A549 (cell line): ENCODE data around the gene TENT5A. TPM values are rescaled to one million over a fixed set of nuclear protein-coding genes. Genes with fewer than 3 reads are reported as not detected.

Source experiments
- ATAC-seq, 2 experiments: fragments of 200-7000 bp in 1 of 2; fragments of >200 bp in 1 of 2; cut with Nextera tagmentation in 1 of 2; cut with Tn5 transposase in 1 of 2; 3 replicates each; pipeline versions ENCODE4 v1.8.0 to v1.9.1; 2018 to 2020; ENCODE audit warnings: mild to moderate bottlenecking in 1 of 2, moderate library complexity in 1 of 2
- CTCF ChIA-PET: fragments of 300-600 bp; sonication (Branson Sonifier 250); formaldehyde crosslinking; extraction: SDS; loops from one replicate; lab custom pipeline; 2021; ENCODE audit warnings: antibody characterized with exemption, inconsistent platforms; lab: Yijun Ruan, JAX
- POLR2A ChIA-PET: fragments of 350-600 bp; formaldehyde crosslinking; extraction: SDS; loops from one replicate; lab custom pipeline; 2021; ENCODE audit warnings: antibody characterized with exemption, inconsistent platforms; lab: Yijun Ruan, JAX
- DNase-seq, 2 experiments: peaks; one replicate each; pipeline versions ENCODE4 v3.0.0 to v3.0.0-alpha.2; 2011 to 2016; ENCODE audit warnings: low read depth in 1 of 2, low spot score in 1 of 2
- FAIRE-seq: peaks from 2 replicates; lab custom pipeline; 2011; peaks lifted over from hg19 to GRCh38; lab: Jason Lieb, UNC
- H3K27ac ChIP-seq, 2 experiments: fragments of >200 bp; sonication (Bioruptor Twin); formaldehyde crosslinking; 3 replicates each; pipeline ENCODE4 v1.5.1; 2016 to 2017
- H3K4me1 ChIP-seq: fragments of >200 bp; sonication (Bioruptor Twin); formaldehyde crosslinking; 3 replicates; pipeline ENCODE4 v1.6.1; 2016
- H3K4me2 ChIP-seq: fragments of >200 bp; sonication (Bioruptor Twin); formaldehyde crosslinking; 3 replicates; pipeline ENCODE4 v1.6.1; 2016
- H3K4me3 ChIP-seq: fragments of >200 bp; sonication (Bioruptor Twin); formaldehyde crosslinking; 3 replicates; pipeline ENCODE4 v1.5.1; 2016
- H3K9me3 ChIP-seq: fragments of >200 bp; sonication (Bioruptor Twin); formaldehyde crosslinking; 3 replicates; pipeline ENCODE4 v1.6.1; 2016
- CBX8 ChIP-seq: fragments of 200-600 bp; sonication (generic); IDR thresholded peaks from 2 replicates; pipeline ENCODE4 v1.6.1; 2016
- CEBPB ChIP-seq, 2 experiments: fragments of >200 bp in 1 of 2; sonication (Bioruptor Twin) in 1 of 2; formaldehyde crosslinking in 1 of 2; IDR thresholded peaks; 2 replicates each; pipeline ENCODE4 v1.6.1; 2012 to 2016
- EP300 ChIP-seq, 2 experiments: fragments of >200 bp; sonication (Bioruptor Twin); formaldehyde crosslinking; IDR thresholded peaks; 2 replicates in 1 of 2; 3 replicates in 1 of 2; pipeline ENCODE4 v1.6.1; 2016 to 2017
- FOSL2 ChIP-seq, 2 experiments: fragments of 450-650 bp in 1 of 2; fragments of >200 bp in 1 of 2; sonication (Bioruptor Twin) in 1 of 2; formaldehyde crosslinking; IDR thresholded peaks; 2 replicates each; pipeline versions ENCODE4 v1.5.0 to v1.6.1; 2016 to 2020; ENCODE audit warnings: mild to moderate bottlenecking in 1 of 2, moderate library complexity in 1 of 2
- FOXS1 ChIP-seq: fragments of 250-450 bp; sonication (Bioruptor Pico); IDR thresholded peaks from 2 replicates; pipeline ENCODE4 v1.5.0; 2020; ENCODE audit warnings: mild to moderate bottlenecking, moderate library complexity
- HEYL ChIP-seq: fragments of 250-450 bp; sonication (Bioruptor Pico); IDR thresholded peaks from 2 replicates; pipeline ENCODE4 v1.8.0; 2021; ENCODE audit warnings: mild to moderate bottlenecking, moderate library complexity
- HOXB13 ChIP-seq: fragments of 250-450 bp; sonication (Bioruptor Pico); IDR thresholded peaks from 2 replicates; pipeline ENCODE4 v1.5.0; 2020; ENCODE audit warnings: low read depth, mild to moderate bottlenecking, moderate library complexity
- HOXB5 ChIP-seq: fragments of 250-450 bp; sonication (Bioruptor Pico); IDR thresholded peaks from 2 replicates; pipeline ENCODE4 v1.5.0; 2020; ENCODE audit warnings: mild to moderate bottlenecking, moderate library complexity
- JUN ChIP-seq, 2 experiments: fragments of >200 bp; sonication (Bioruptor Twin); formaldehyde crosslinking; IDR thresholded peaks; 2 replicates in 1 of 2; 3 replicates in 1 of 2; pipeline ENCODE4 v1.6.1; 2016 to 2017
- JUNB ChIP-seq: fragments of >200 bp; sonication (Bioruptor Twin); formaldehyde crosslinking; IDR thresholded peaks from 2 replicates; pipeline ENCODE4 v1.6.1; 2016
- KDM1A ChIP-seq: fragments of 200-600 bp; sonication (generic); IDR thresholded peaks from 2 replicates; pipeline ENCODE4 v1.6.1; 2016; ENCODE audit warnings: low read depth, mild to moderate bottlenecking
- KDM5A ChIP-seq: fragments of 200-600 bp; sonication (generic); IDR thresholded peaks from 2 replicates; pipeline ENCODE4 v1.6.1; 2016; ENCODE audit warnings: antibody characterized with exemption, mild to moderate bottlenecking
- MYC ChIP-seq: IDR thresholded peaks from 2 replicates; pipeline ENCODE4 v1.6.1; 2012; ENCODE audit warnings: mild to moderate bottlenecking, inconsistent platforms, low read length, improper control_type of control experiment, borderline replicate concordance
- NPAS2 ChIP-seq: fragments of 250-450 bp; sonication (Bioruptor Pico); IDR thresholded peaks from 2 replicates; pipeline ENCODE4 v1.8.0; 2022; ENCODE audit warnings: mild to moderate bottlenecking, moderate library complexity, borderline replicate concordance
- NR3C1 ChIP-seq: fragments of >200 bp; sonication (Bioruptor Twin); formaldehyde crosslinking; IDR thresholded peaks from 3 replicates; pipeline ENCODE4 v1.6.1; 2017
- PHF8 ChIP-seq: fragments of 200-600 bp; sonication (generic); IDR thresholded peaks from 2 replicates; pipeline ENCODE4 v1.6.1; 2016; ENCODE audit warnings: low read depth, mild to moderate bottlenecking, antibody characterized with exemption, moderate library complexity, borderline replicate concordance
- RAD21 ChIP-seq, 2 experiments: fragments of >200 bp in 1 of 2; sonication (Bioruptor Twin) in 1 of 2; formaldehyde crosslinking in 1 of 2; IDR thresholded peaks in 1 of 2; conservative IDR thresholded peaks in 1 of 2; 2 replicates in 1 of 2; 3 replicates in 1 of 2; pipeline ENCODE4 v1.6.1; 2012 to 2018; ENCODE audit warnings: inconsistent platforms in 1 of 2
- RARB ChIP-seq: fragments of 250-450 bp; sonication (Bioruptor Pico); IDR thresholded peaks from 2 replicates; pipeline ENCODE4 v1.8.0; 2021; ENCODE audit warnings: mild to moderate bottlenecking, moderate library complexity
- RFX5 ChIP-seq: fragments of 450-650 bp; IDR thresholded peaks from 2 replicates; pipeline ENCODE4 v1.7.1; 2014; ENCODE audit warnings: antibody characterized with exemption, mild to moderate bottlenecking, moderate library complexity
- SMC3 ChIP-seq: fragments of >200 bp; sonication (Bioruptor Twin); formaldehyde crosslinking; IDR thresholded peaks from 3 replicates; pipeline ENCODE4 v1.6.1; 2018; ENCODE audit warnings: inconsistent platforms
- SREBF2 ChIP-seq: fragments of 450-650 bp; IDR thresholded peaks from 2 replicates; pipeline ENCODE4 v1.6.1; 2014; ENCODE audit warnings: mild to moderate bottlenecking, moderate library complexity
- TP53 ChIP-seq: fragments of 250-450 bp; sonication (Bioruptor Pico); IDR thresholded peaks from 2 replicates; pipeline ENCODE4 v1.5.0; 2021; ENCODE audit warnings: mild to moderate bottlenecking, moderate library complexity
- WGBS: methylation state at CpG from one replicate; pipeline ENCODE4 v1.1.6; 2017; ENCODE audit errors: missing lambda C conversion rate; 5-methylcytosine and 5-hydroxymethylcytosine counted together
- polyA plus RNA-seq, 4 experiments: library from polyadenylated mRNA; depleted of rRNA in 3 of 4; stranded (reverse); fragments of >200 nt; fragmentation: RNase III in 1 of 4; extraction: RNeasy Plus Mini Kit Qiagen cat#74134 plus additional on column Dnase treatment in 1 of 4; gene quantifications; 2 replicates in 3 of 4; 3 replicates in 1 of 4; pipeline ENCODE4 v1.2.3, GENCODE V29; 2011 to 2017
- TF ChIP-seq, protein P1 (sequence below): IDR thresholded peaks from 2 replicates; pipeline ENCODE4 v1.6.1; 2012
- TF ChIP-seq, protein P2 (sequence below): fragments of 150-350 bp; IDR thresholded peaks from 2 replicates; pipeline ENCODE4 v1.6.1; 2014; ENCODE audit warnings: low read depth, mild to moderate bottlenecking, low read length
- TF ChIP-seq, protein P3 (sequence below): fragments of >200 bp; sonication (Bioruptor Twin); formaldehyde crosslinking; IDR thresholded peaks from 3 replicates; pipeline ENCODE4 v1.6.1; 2016
- TF ChIP-seq, protein P4 (sequence below): IDR thresholded peaks from 2 replicates; pipeline ENCODE4 v1.6.1; 2012
- TF ChIP-seq, protein P5 (sequence below): fragments of >200 bp; sonication (Bioruptor Twin); formaldehyde crosslinking; IDR thresholded peaks from 2 replicates; pipeline ENCODE4 v1.6.1; 2016

The TENT5A gene
- polyA plus RNA-seq, 2 of the 4 experiments (the other 2 are of a cell fraction), result 1.1 to 1.8 TPM

DNA sequence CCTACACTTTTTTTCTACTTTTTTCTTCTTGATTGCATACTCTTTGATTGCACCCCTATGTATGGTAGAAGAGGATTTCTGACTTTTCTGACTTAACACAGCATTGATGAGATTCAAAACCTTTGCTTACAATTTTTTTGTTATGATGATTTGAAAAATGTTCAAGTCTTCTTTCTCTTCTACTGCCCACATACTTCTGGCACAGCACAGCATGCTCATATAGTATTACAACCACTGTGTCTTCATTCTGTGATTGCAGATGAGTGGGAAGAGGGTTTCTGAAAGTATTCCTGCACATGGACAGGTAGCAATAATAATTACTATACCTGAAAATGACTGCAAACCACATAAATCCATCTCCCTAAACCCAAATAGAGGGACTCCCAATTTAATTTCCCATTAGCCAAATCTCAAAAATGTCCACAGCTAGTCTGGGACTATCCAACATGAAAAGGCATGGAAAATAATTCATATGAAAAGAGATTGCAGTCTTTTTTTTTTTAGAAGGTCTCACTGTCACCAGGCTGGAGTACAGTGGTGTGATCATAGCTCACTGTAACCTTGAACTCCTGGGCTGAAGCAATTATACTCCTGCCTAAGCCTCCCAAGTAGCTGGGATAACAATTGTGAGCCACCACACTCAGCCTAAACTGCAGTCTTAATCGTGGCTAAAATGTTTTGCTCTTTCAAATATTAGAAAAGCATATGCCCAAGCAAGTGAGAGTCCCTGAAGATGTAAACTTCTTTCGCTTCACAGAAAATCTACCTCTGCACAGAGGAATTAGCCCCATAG, 15.9 kb upstream of the TENT5A start (continued):
- TF ChIP-seq, protein P1, sequence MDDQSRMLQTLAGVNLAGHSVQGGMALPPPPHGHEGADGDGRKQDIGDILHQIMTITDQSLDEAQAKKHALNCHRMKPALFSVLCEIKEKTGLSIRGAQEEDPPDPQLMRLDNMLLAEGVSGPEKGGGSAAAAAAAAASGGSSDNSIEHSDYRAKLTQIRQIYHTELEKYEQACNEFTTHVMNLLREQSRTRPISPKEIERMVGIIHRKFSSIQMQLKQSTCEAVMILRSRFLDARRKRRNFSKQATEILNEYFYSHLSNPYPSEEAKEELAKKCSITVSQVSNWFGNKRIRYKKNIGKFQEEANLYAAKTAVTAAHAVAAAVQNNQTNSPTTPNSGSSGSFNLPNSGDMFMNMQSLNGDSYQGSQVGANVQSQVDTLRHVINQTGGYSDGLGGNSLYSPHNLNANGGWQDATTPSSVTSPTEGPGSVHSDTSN, result no peak
- TF ChIP-seq, protein P2, sequence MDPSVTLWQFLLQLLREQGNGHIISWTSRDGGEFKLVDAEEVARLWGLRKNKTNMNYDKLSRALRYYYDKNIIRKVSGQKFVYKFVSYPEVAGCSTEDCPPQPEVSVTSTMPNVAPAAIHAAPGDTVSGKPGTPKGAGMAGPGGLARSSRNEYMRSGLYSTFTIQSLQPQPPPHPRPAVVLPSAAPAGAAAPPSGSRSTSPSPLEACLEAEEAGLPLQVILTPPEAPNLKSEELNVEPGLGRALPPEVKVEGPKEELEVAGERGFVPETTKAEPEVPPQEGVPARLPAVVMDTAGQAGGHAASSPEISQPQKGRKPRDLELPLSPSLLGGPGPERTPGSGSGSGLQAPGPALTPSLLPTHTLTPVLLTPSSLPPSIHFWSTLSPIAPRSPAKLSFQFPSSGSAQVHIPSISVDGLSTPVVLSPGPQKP, result no peak

DNA sequence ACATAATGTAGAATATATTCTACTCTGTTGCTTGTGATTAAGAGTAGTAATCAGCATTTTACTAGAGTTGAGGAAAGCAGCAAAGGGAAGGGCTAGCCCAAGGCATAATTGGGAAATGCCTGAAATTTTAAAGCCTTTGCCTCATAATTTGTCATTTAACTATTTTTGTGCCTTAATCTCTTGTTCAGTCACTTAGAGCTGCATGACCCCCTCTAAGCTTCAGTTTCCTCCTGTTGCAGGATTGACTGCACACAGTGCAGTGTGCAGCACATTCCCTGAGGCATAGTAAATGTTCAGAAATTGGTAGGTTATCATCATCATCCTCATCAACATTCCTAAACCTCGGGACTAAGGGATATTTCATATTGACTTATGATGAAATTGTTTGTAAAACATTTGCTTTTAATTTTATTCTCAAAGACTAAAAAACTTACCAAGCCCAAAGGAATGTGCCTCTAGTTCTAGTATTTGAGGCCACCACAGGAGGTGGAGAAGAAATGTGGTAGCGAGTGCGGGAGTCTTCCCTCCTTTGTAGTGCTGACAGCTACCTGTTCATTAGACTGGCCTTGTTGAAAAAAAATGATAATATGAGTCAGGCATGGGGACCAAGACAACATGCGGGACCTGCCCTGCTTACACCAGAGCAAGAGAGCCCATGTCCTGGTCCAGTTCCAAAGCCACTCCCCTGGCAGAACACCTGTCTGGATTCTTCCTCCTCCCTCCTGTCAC, 14.8 kb upstream of the TENT5A start:
- H3K4me2 ChIP-seq, result peak overlapping the region; percentile 89
- 33% methylated on average over 4 of the region's 4 CpGs for WGBS
- peak overlapping the region; percentile 74 to 77 for H3K27ac ChIP-seq
- CTCF ChIA-PET, result interaction anchor here (0.7 kb wide), 1 partner anchor 15 kb away, joined by 5 read pairs; the partner anchor contains the start of gene TENT5A
- H3K4me3 ChIP-seq, result peak overlapping the region; percentile 20; the same call in 1 of the 3 replicates
- no peak for TF ChIP-seq NR3C1
- peak in 1 of 2 experiments; percentile 30; a peak in 1 of 5 replicates for TF ChIP-seq JUN (IDR thresholded peaks at IDR 0.05)
- TF ChIP-seq EP300 (IDR thresholded peaks at IDR 0.05), result peak; percentile 24 to 59; a peak in 3 of 5 replicates
- no peak for TF ChIP-seq CBX8
- TF ChIP-seq FOSL2 (IDR thresholded peaks at IDR 0.05), result 0 out of 2 replicates have a peak, but pooled peaks have one; percentile 21
- TF ChIP-seq FOSL2 (CRISPR knock-in tag; IDR thresholded peaks at IDR 0.05), result no peak
- peak; percentile 54 for TF ChIP-seq JUNB
- TF ChIP-seq CEBPB (IDR thresholded peaks at IDR 0.05), result peak; percentile 19 to 36; a peak in 2 of 4 replicates
- TF ChIP-seq, all 56 proteins: peak for 5
- H3K4me1 ChIP-seq, result peaks cover 27% of the 10 kb centered on the region
- no peaks in the 10 kb centered on the region for H3K9me3 ChIP-seq
- POLR2A ChIA-PET, result interaction anchor here (0.9 to 1.8 kb wide), 2 partner anchors 14 to 20 kb away, joined by 4 to 12 read pairs; partner anchors contain the start of gene TENT5A
- DNase-seq, result peak in 1 of 2 experiments; percentile 38
- no peak for FAIRE-seq
- peak; percentile 71 to 84 for ATAC-seq

DNA sequence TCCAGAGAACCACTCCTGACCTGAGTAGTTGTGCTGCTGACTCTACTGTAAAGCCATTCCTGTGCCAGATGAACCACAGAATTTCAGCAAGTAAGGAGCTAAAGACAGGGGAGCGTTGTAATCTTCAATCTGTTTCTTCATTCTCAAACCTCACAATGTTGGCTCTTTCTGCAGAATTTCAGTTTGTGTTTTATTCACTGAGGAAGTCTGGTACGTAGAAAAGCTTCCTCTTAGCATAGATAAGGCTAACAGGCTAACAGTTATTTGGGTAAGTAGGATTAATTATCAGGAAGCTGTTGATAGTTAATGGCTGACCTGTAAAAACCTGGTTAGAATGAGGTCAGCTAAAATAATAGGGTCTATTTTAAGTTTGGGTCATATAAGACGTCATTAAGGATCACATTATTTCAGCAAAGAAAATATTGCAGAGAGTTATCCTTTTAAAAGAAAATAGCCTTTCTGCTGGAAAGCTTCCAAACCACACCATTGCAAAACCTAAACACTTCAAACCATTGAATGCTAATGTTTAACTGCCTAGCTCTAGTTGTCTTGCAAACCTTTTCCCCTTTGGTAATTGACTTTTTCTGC, 14.1 kb upstream of the TENT5A start:
- peak overlapping the region; percentile 74 to 77 for H3K27ac ChIP-seq
- no peak for FAIRE-seq
- POLR2A ChIA-PET, result interaction anchor here (0.9 to 1.8 kb wide), 2 partner anchors 13 to 21 kb away, joined by 4 to 12 read pairs; partner anchors contain the start of gene TENT5A
- CTCF ChIA-PET, result interaction anchor here (0.7 kb wide), 1 partner anchor 14 kb away, joined by 5 read pairs; the partner anchor contains the start of gene TENT5A
- H3K4me3 ChIP-seq, result peak overlapping the region; percentile 20; the same call in 1 of the 3 replicates
- DNase-seq, result peak in 1 of 2 experiments; percentile 63
- peak overlapping the region; percentile 89 for H3K4me2 ChIP-seq
- 14% methylated on average over 3 of the region's 3 CpGs for WGBS
- peaks cover 35% of the 10 kb centered on the region for H3K4me1 ChIP-seq
- ATAC-seq, result peak; percentile 49 to 65
- no peaks in the 10 kb centered on the region for H3K9me3 ChIP-seq
- peak in 1 of 2 experiments; percentile 52; a peak in 2 of 5 replicates for TF ChIP-seq EP300 (IDR thresholded peaks at IDR 0.05)
- TF ChIP-seq KDM1A, result no peak
- no peak for TF ChIP-seq FOSL2 (IDR thresholded peaks at IDR 0.05)
- no peak for TF ChIP-seq FOSL2 (CRISPR knock-in tag; IDR thresholded peaks at IDR 0.05)
- peak; percentile 27 to 48; a peak in 2 of 5 replicates for TF ChIP-seq JUN (IDR thresholded peaks at IDR 0.05)
- TF ChIP-seq MYC, result no peak
- no peak for TF ChIP-seq RARB (CRISPR knock-in tag)
- no peak for TF ChIP-seq TP53 (CRISPR knock-in tag)
- TF ChIP-seq, protein P3, sequence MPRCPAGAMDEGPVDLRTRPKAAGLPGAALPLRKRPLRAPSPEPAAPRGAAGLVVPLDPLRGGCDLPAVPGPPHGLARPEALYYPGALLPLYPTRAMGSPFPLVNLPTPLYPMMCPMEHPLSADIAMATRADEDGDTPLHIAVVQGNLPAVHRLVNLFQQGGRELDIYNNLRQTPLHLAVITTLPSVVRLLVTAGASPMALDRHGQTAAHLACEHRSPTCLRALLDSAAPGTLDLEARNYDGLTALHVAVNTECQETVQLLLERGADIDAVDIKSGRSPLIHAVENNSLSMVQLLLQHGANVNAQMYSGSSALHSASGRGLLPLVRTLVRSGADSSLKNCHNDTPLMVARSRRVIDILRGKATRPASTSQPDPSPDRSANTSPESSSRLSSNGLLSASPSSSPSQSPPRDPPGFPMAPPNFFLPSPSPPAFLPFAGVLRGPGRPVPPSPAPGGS, result peak; percentile 61; the same call in 1 of the 3 replicates
- TF ChIP-seq HOXB13 (CRISPR knock-in tag), result no peak
- TF ChIP-seq PHF8, result no peak
- TF ChIP-seq NR3C1, result no peak
- no peak for TF ChIP-seq KDM5A
- TF ChIP-seq CEBPB (IDR thresholded peaks at IDR 0.05), result peak; percentile 81 to 88
- no peak for TF ChIP-seq FOXS1 (CRISPR knock-in tag)
- 0 out of 3 replicates have a peak, but pooled peaks have one; percentile 7 for TF ChIP-seq SMC3
- TF ChIP-seq RFX5, result no peak
- TF ChIP-seq NPAS2 (CRISPR knock-in tag), result no peak
- TF ChIP-seq, protein P4, sequence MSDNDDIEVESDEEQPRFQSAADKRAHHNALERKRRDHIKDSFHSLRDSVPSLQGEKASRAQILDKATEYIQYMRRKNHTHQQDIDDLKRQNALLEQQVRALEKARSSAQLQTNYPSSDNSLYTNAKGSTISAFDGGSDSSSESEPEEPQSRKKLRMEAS, result no peak
- TF ChIP-seq SREBF2, result no peak
- TF ChIP-seq, protein P5, sequence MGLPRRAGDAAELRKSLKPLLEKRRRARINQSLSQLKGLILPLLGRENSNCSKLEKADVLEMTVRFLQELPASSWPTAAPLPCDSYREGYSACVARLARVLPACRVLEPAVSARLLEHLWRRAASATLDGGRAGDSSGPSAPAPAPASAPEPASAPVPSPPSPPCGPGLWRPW, result peak; percentile 21; the same call in 1 of the 2 replicates
- no peak for TF ChIP-seq HEYL (CRISPR knock-in tag)
- TF ChIP-seq RAD21 (conservative IDR thresholded peaks at IDR 0.05 in 1 of 2, IDR thresholded peaks at IDR 0.05 in 1 of 2), result no peak; a peak in 1 of 5 replicates
- TF ChIP-seq CBX8, result no peak
- peak; percentile 47; the same call in 1 of the 2 replicates for TF ChIP-seq JUNB
- no peak for TF ChIP-seq HOXB5 (CRISPR knock-in tag)
- TF ChIP-seq, all 56 proteins: peak for 7
